BJ (cell line): Measurements from ENCODE around the gene PXDN. TPM values are rescaled to one million over a fixed set of nuclear protein-coding genes. Genes with fewer than 3 reads are reported as not detected.

Experiments
- CTCF ChIA-PET: fragments of 350-600 bp; formaldehyde crosslinking; extraction: SDS; loops from one replicate; lab custom pipeline; 2021; ENCODE audit warnings: antibody characterized with exemption, inconsistent platforms; lab: Yijun Ruan, JAX
- POLR2A ChIA-PET: fragments of 300-600 bp; sonication (Branson Sonifier 250); formaldehyde crosslinking; extraction: SDS; loops from one replicate; lab custom pipeline; 2021; ENCODE audit warnings: antibody characterized with exemption; lab: Charles Lee
- DNase-seq: peaks from one replicate; pipeline ENCODE4 v3.0.0-alpha.2; 2011; ENCODE audit warnings: low read depth
- H3K27me3 ChIP-seq: 2 replicates; pipeline ENCODE4 v1.6.0; 2011; ENCODE audit warnings: low read length; ENCODE audit not compliant: control insufficient read depth, insufficient read depth
- H3K36me3 ChIP-seq: 2 replicates; pipeline ENCODE4 v1.5.1; 2011; ENCODE audit warnings: low read length; ENCODE audit not compliant: control insufficient read depth, insufficient read depth
- H3K4me3 ChIP-seq: 2 replicates; pipeline ENCODE4 v1.5.1; 2011; ENCODE audit warnings: low read depth, mild to moderate bottlenecking, control low read depth, low read length
- polyA plus RNA-seq: library from polyadenylated mRNA; depleted of rRNA; stranded (reverse); fragments of >200 nt; gene quantifications from 2 replicates; pipeline ENCODE4 v1.2.3, GENCODE V29; 2011
- TF ChIP-seq, protein P1 (sequence below): IDR thresholded peaks from 2 replicates; pipeline ENCODE4 v1.5.1; 2011; ENCODE audit warnings: low read depth, mild to moderate bottlenecking, control low read depth, inconsistent platforms, low read length, moderate library complexity; ENCODE audit not compliant: insufficient read depth

The PXDN gene
- polyA plus RNA-seq, 1 experiment, result 212 TPM

- CTCF ChIA-PET, result interaction anchor here (0.6 to 3.0 kb wide), 4 partner anchors 20 to 68 kb away, joined by 3 to 13 read pairs (median 4); no protein-coding TSS in a partner anchor
- no peak for DNase-seq
- no peaks in the 10 kb centered on the region for H3K36me3 ChIP-seq
- TF ChIP-seq, protein P1, sequence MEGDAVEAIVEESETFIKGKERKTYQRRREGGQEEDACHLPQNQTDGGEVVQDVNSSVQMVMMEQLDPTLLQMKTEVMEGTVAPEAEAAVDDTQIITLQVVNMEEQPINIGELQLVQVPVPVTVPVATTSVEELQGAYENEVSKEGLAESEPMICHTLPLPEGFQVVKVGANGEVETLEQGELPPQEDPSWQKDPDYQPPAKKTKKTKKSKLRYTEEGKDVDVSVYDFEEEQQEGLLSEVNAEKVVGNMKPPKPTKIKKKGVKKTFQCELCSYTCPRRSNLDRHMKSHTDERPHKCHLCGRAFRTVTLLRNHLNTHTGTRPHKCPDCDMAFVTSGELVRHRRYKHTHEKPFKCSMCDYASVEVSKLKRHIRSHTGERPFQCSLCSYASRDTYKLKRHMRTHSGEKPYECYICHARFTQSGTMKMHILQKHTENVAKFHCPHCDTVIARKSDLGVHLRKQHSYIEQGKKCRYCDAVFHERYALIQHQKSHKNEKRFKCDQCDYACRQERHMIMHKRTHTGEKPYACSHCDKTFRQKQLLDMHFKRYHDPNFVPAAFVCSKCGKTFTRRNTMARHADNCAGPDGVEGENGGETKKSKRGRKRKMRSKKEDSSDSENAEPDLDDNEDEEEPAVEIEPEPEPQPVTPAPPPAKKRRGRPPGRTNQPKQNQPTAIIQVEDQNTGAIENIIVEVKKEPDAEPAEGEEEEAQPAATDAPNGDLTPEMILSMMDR, result no peak
- POLR2A ChIA-PET, result no interaction called here
- H3K4me3 ChIP-seq, result no peak overlapping the region
- no peaks in the 10 kb centered on the region for H3K27me3 ChIP-seq
Measured at GRCh38 chr2:1791006-1791605, 46.8 kb upstream of the PXDN start.

DNA sequence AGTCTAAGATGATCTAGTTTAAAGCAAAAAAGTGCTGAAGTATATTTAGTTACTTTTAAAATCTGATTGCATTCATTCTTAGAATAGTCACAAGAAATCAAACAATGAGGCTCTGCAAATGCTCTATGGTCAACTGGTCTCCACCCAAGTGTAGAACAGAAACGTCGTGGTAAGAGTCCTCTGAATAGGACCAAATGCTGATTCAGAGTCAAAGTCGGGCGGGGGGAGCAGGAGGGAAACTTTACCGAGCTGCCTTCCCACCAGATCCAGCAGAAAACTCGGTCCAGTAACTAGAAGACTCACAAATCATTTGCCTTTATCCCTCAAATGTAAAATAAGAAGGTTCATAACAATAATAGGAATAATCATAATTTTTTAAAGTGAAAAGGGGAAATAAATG, 46.2 kb upstream of the PXDN start:
- DNase-seq, result no peak
- no peak overlapping the region for H3K4me3 ChIP-seq
- POLR2A ChIA-PET, result no interaction called here
- CTCF ChIA-PET, result interaction anchor here (0.6 to 3.0 kb wide), 4 partner anchors 18 to 68 kb away, joined by 3 to 13 read pairs (median 3); no protein-coding TSS in a partner anchor
- TF ChIP-seq, protein P1, result no peak
- no peaks in the 10 kb centered on the region for H3K27me3 ChIP-seq
- H3K36me3 ChIP-seq, result no peaks in the 10 kb centered on the region

- no peaks in the 10 kb centered on the region for H3K27me3 ChIP-seq
- POLR2A ChIA-PET, result no interaction called here
- TF ChIP-seq, protein P1, result no peak
- H3K36me3 ChIP-seq, result no peaks in the 10 kb centered on the region
- CTCF ChIA-PET, result interaction anchor here (0.5 to 1.1 kb wide), 3 partner anchors 13 to 77 kb away, joined by 3 read pairs; no protein-coding TSS in a partner anchor
- no peak overlapping the region for H3K4me3 ChIP-seq
- DNase-seq, result no peak
Measured at GRCh38 chr2:1789610-1790009, 45.3 kb upstream of the PXDN start.

GRCh38 chr2:1788478-1788959, 44.2 kb upstream of the PXDN start:
- H3K36me3 ChIP-seq, result no peaks in the 10 kb centered on the region
- POLR2A ChIA-PET, result no interaction called here
- CTCF ChIA-PET, result interaction anchor here (1.2 kb wide), 1 partner anchor 11 kb away, joined by 3 read pairs; no protein-coding TSS in a partner anchor
- TF ChIP-seq, protein P1, result no peak
- DNase-seq, result no peak
- 0 out of 2 replicates have a peak, but pooled peaks cover 1% of the 10 kb centered on the region for H3K27me3 ChIP-seq
- H3K4me3 ChIP-seq, result no peak overlapping the region

DNA sequence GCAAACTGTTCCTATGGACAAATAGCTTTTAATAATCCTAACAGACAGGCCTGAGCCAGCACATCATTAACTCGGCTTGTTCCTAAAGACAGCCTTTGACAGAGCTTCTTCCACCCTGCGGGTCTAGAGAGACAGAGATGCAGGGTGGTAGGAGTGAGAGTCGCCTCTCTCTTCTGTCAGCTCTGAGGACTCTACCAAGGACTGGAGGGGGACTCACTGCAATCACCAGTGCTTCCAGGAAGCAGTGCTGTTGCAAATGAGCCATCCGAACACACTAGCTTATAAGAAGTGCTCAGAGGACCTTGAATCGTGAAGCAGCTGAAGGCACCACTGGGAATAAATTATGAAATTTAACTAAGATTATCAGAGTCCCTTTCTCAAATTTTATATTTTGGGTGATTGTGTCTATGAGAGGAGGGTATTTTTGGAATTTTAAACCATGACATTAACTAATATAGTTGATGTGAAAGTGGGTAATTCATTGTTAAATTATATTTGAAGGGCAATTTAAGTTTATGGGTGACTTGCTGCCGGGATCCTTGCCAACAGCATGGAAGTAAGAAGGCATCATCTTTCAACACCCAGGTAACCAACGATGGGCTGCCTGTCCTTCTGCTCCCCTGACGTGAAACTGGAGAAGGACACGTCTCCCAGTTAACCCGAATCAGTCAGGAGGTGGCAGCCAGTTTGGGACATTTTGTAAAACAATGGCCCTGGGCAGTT, 43.6 kb upstream of the PXDN start:
- DNase-seq, result no peak
- H3K36me3 ChIP-seq, result no peaks in the 10 kb centered on the region
- CTCF ChIA-PET, result interaction anchor here (1.2 to 1.8 kb wide), 2 partner anchors 10 to 18 kb away, joined by 3 to 5 read pairs; no protein-coding TSS in a partner anchor
- POLR2A ChIA-PET, result no interaction called here
- TF ChIP-seq, protein P1, result no peak
- H3K27me3 ChIP-seq, result 0 out of 2 replicates have a peak, but pooled peaks cover 1% of the 10 kb centered on the region
- H3K4me3 ChIP-seq, result no peak overlapping the region
